HG02973 (cell line): ENCODE data around the gene AP4E1.
"Not testable (repeated sequence)": the region's sequence is repeated elsewhere in the genome, so short reads cannot be mapped to it uniquely, and the experiment has no call there.

Source experiments
- ATAC-seq: cut with Tn5 transposase; IDR thresholded peaks from one replicate; pipeline ENCODE4 v1.9.1; 2021; ENCODE audit warnings: moderate library complexity; ENCODE audit not compliant: unreplicated experiment

AP4E1 gene

GRCh38 chr15:50888054-50888453, 20.4 kb upstream of the AP4E1 start:
- no peak for ATAC-seq

- no peak for ATAC-seq
These were observed 18.9 kb upstream of the AP4E1 start for GRCh38 chr15:50889589-50889988.

GRCh38 chr15:50890751-50891150, 17.7 kb upstream of the AP4E1 start:
- no peak for ATAC-seq

GRCh38 chr15:50891159-50891558, 17.3 kb upstream of the AP4E1 start:
- ATAC-seq, result no peak

DNA sequence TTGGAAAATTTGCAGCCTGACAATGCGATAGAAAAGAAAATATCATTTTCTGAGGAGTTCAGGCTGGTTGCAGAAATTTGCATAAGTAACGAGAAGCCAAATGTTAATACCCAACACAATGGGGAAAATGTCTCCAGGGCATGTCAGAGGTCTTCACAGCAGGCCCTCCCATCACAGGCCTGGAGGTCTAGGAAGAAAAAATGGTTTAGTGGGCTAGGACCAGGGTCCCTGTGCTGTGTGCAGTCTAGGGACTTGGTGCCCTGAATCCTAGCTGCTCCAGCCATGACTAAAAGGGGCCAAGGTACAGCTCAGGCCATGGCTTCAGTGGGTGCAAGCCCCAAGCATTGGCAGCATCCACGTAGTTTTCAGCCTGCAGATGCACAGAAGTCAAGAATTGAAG, 14.5 kb upstream of the AP4E1 start:
- no peak for ATAC-seq

- not testable (repeated sequence) for ATAC-seq
These were observed 7.1 kb upstream of the AP4E1 start for GRCh38 chr15:50901390-50901789.

- no peak for ATAC-seq
These were observed 4.3 kb upstream of the AP4E1 start for GRCh38 chr15:50904211-50904610.

DNA sequence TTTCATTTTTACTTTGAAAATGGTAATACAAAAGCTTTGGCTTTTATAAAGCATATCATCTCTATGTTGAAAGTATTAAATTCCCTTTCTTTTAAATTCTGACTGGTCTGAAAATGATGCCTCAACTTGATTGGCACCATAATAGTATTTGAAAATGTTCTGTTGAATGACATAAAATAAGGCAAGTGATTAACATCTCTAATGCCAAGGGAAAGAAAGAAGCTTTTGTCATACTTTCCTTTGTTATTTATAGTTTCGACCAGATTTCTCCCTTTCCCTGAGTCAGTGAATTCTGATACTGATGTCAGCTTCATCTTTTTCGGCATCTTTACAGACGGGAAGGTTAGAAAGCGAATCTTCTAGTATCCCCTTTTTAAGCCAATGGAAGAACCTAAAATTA, 3.4 kb upstream of the AP4E1 start:
- no peak for ATAC-seq

- ATAC-seq, result peak; percentile 58
These were observed 1.4 kb upstream of the AP4E1 start for GRCh38 chr15:50906954-50907600.

DNA sequence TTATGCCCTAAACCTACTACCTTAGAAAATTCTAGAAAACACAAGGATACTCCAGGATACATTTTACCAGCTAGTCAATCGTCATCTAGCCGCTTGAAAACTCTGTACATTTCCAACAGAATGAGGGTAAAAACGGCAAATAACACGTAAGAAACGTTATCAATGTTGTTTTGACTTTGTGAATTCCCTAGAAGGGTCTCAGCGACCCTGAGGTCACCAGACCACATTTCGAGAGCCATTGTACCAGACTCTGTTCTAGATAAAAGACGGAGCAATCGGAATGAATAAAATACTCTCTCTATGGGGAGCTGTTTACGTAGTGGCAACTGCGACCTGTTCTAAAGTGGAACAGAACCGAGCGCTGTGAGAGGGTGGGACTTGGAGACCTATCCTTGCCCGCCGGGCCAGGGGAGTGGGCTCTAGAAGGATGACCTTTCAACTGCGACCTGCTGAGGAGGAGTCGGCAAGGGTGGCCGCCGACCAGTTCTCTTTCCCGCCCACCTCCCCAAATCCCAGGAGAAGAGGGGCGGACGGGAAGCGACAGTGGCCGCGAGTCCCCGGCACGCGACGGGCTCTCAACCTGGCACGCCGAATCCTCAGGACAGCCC, 778 bp upstream of the AP4E1 start:
- peak; percentile 18 for ATAC-seq

DNA sequence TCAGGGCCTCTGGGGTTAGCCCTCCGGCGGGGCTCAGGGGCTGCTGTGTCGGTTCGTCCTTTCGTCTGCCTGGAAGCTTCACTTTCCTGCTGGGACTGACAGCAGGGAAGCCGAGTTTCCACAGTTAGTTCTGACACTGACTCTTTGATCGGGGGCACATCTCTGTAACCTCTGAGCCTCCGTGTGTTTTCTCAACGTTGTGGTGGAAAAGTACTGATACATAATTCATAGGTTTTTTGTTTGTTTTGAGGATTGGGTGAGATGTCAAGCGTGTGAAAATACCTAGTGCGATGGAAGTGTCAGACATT, 481 bp downstream of the AP4E1 start:
- ATAC-seq, result no peak

DNA sequence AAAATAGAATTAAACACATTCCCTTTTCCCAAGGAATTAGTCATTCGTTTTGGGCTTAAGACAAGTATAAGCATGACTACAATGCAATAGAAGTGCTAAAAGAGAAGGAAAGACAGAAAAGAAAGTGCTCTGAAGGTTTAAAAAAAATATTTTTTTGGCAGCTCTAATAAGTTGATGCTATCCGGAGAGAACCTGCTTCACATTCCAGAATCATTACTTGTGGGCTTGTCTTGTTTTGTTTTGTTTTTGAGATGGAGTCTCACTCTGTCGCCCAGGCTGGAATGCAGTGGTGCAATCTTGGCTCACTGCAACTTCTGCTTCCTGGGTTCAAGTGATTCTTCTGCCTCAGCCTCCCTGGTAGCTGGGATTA, 1.9 kb downstream of the AP4E1 start:
- not testable (repeated sequence) for ATAC-seq

DNA sequence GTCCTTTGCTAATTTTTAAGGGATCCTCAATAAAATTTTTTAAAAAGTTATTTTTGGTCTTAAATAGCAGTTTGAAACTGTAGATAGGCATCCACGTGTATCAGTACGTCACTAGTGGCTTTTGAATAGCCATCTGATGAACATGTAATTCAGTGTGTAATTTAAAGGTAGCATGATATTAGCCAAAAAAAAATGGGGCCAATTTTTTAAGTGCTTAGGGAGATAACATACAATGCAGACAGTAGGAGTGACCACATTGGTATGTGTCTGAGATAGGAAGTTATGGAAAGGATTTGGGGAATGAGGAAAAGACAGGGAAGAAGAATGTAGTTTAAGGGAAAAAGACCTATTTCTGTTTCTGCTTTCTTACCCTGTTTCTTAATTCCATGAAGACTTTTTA, 2.5 kb downstream of the AP4E1 start:
- ATAC-seq, result no peak

GRCh38 chr15:50911621-50912020, 3.1 kb downstream of the AP4E1 start:
- ATAC-seq, result no peak

GRCh38 chr15:50916400-50916799, 7.9 kb downstream of the AP4E1 start:
- no peak for ATAC-seq

DNA sequence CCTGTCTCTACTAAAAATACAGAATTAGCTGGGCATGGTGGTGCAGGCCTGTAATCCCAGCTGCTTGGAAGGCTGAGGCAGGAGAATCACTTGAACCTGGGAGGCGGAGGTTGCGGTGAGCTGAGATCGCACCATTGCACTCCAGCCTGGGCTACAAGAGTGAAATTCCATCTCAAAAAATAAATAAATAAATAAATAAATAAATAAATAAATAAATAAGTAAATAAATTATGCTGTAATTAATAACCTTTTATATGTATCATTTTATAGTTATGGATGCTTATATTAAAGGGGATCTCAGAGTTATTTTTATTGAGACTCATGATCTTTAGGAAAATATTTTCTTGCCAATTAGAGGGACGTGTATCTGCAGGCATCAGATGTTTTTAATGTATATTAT, 10.9 kb downstream of the AP4E1 start:
- ATAC-seq, result not testable (repeated sequence)

DNA sequence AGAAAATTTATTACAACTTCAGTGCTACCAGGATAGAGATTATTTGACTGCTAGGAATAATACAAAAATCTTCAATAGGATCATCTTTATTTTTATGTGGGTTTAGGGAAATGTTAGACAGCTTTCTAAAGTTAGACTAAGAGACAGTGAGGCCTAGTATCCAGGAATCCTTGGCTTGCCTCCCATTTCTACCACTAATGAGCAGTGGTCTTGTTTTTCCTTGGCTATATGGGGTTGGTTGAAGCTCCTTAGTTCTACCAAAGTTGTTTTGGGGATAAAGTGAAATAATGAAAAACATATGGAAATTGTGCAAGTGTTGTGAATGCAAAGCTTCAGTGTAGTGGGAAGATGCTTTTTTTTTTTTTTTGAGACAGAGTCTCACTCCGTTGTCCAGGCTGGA, 16.8 kb downstream of the AP4E1 start:
- ATAC-seq, result no peak

- no peak for ATAC-seq
These were observed 20.6 kb downstream of the AP4E1 start for GRCh38 chr15:50929062-50929461.

- no peak for ATAC-seq
These were observed 22.3 kb downstream of the AP4E1 start for GRCh38 chr15:50930792-50931191.

DNA sequence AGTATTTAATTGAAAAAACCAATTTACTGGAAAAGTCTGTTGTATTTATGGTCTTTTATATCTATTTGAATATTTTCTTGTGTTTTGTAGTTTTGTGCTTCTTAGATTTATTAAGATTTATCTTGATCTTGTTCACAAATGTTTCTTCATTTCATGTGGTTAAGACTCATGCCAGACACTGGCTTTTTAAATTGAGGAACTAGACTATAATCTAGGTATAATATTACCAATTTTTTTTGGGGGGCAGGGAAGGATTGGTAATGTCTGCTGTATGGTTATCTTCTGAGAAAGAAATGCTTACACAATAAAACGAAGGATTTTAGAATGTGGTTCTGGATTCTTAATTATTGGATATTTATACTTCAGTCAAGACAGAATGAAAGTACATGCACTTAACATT, 24.9 kb downstream of the AP4E1 start:
- ATAC-seq, result no peak

- ATAC-seq, result no peak
These were observed 30.0 kb downstream of the AP4E1 start for GRCh38 chr15:50938525-50938924.

DNA sequence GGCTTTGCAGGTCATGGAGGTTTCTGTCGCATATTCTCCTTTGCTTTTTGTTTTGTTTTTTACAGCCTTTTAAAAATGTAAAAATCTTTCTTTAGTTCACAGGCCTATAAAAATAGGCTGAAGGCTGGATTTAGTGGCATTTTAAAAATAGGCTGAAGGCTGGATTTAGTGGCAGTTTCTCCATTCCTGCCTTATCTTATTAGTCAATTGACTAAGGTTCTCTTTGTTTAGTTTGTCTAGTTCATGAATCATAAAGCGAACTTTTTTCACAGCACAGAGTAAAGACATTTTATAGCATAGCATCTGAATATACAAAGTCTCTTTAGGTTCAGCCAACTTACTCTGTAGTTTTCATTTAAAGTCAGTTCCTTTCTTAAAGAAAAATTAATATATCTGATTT, 31.4 kb downstream of the AP4E1 start:
- no peak for ATAC-seq

- no peak for ATAC-seq
These were observed 32.0 kb downstream of the AP4E1 start for GRCh38 chr15:50940506-50940905.
